Kidney epithelial cell (primary cell): Measurements from ENCODE around the gene CLDN1. TPM values are rescaled to one million over a fixed set of nuclear protein-coding genes. Genes with fewer than 3 reads are reported as not detected.
"Not testable (repeated sequence)": the region's sequence is repeated elsewhere in the genome, so short reads cannot be mapped to it uniquely, and the experiment has no call there.

ENCODE experiments used
- DNase-seq: peaks from one replicate; pipeline ENCODE4 v3.0.0-alpha.2; 2010; ENCODE audit warnings: low read depth
- H3K27me3 ChIP-seq: 2 replicates; pipeline ENCODE4 v1.6.0; 2011; ENCODE audit warnings: low read length; ENCODE audit not compliant: control insufficient read depth, insufficient read depth
- H3K36me3 ChIP-seq: 2 replicates; pipeline ENCODE4 v1.5.1; 2011; ENCODE audit warnings: low read length; ENCODE audit not compliant: control insufficient read depth, insufficient read depth
- H3K4me3 ChIP-seq: 2 replicates; pipeline ENCODE4 v1.5.1; 2011; ENCODE audit warnings: low read depth, mild to moderate bottlenecking, control low read depth, low read length
- total RNA-seq: library from RNA; depleted of rRNA; stranded (reverse); fragments of >200 nt; gene quantifications from 2 replicates; pipeline ENCODE4 v1.2.3, GENCODE V29; 2015
- TF ChIP-seq, protein P1 (sequence below): IDR thresholded peaks from 2 replicates; pipeline ENCODE4 v1.5.1; 2011; ENCODE audit warnings: mild to moderate bottlenecking, moderate library complexity, low read length, control low read depth, inconsistent platforms; ENCODE audit not compliant: insufficient read depth, poor library complexity, severe bottlenecking

CLDN1 gene
- total RNA-seq, 1 donor from 2014 or later = 305 TPM

DNA sequence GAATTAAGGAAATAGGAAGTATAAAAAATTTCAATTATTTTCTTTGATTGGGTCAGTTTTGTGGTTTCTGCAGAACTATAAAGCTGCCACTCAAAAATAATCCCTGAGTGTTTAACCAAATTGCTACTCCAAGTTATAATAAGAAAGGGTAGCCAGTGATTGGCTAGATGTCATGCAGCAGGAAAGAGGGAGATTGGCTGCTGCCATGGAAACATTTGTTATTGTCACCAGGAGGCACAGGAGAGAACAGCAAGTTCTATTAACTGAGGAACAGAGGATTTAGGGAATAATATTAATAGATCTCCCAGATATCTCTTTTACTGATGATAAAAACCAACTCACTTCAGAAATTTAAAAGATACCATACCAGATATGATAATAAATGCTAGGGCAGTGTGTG lies 42.6 kb downstream of the CLDN1 start:
- no peaks in the 10 kb centered on the region for H3K36me3 ChIP-seq
- no peaks in the 10 kb centered on the region for H3K27me3 ChIP-seq
- no peak for DNase-seq
- TF ChIP-seq, protein P1, sequence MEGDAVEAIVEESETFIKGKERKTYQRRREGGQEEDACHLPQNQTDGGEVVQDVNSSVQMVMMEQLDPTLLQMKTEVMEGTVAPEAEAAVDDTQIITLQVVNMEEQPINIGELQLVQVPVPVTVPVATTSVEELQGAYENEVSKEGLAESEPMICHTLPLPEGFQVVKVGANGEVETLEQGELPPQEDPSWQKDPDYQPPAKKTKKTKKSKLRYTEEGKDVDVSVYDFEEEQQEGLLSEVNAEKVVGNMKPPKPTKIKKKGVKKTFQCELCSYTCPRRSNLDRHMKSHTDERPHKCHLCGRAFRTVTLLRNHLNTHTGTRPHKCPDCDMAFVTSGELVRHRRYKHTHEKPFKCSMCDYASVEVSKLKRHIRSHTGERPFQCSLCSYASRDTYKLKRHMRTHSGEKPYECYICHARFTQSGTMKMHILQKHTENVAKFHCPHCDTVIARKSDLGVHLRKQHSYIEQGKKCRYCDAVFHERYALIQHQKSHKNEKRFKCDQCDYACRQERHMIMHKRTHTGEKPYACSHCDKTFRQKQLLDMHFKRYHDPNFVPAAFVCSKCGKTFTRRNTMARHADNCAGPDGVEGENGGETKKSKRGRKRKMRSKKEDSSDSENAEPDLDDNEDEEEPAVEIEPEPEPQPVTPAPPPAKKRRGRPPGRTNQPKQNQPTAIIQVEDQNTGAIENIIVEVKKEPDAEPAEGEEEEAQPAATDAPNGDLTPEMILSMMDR = no peak
- no peak overlapping the region for H3K4me3 ChIP-seq

GRCh38 chr3:190272747-190273146 lies 49.5 kb downstream of the CLDN1 start:
- no peak overlapping the region for H3K4me3 ChIP-seq
- no peak for DNase-seq
- no peaks in the 10 kb centered on the region for H3K27me3 ChIP-seq
- no peaks in the 10 kb centered on the region for H3K36me3 ChIP-seq
- TF ChIP-seq, protein P1 = no peak

DNA sequence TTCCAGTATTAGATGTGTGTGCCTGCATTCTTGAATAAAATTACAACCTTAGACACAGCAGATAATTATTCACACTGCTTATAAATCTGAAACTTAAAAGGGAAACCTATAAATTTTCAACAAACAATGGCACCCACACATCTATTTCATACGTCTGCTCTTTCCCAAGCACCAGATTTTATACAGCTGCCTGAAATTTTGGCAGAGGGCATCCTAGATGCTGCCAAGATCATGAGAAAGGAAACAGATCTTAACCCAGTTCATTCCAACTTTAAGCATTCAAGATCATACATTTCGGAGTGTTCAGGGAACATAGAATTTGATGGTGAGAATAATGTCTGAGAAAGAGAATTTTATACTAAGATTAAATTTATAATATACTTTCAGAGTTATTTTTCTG lies 53.1 kb downstream of the CLDN1 start:
- Histone ChIP-seq H3K4me3 (no peak overlapping the region), H3K27me3 (no peaks in the 10 kb centered on the region), H3K36me3 (no peaks in the 10 kb centered on the region)
- TF ChIP-seq, protein P1 = no peak
- no peak for DNase-seq

DNA sequence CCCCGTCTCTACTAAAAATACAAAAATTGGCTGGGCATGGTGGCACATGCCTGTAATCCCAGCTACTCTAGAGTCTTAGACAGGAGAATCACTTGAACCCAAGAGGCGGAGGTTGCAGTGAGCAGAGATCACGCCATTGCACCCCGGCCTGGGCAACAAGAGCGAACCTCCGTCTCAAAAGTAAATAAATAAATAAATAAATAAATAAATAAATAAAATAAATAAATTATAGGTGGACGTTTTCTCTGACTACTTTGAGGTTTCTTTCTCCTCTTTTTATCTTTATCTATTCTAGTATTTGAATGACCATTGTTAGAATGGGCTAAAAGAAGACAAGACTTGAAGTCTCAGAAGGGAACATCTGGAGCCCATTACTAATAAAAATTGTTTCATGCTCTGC lies 54.8 kb downstream of the CLDN1 start:
- DNase-seq, H3K4me3 ChIP-seq, H3K36me3 ChIP-seq, H3K27me3 ChIP-seq: not testable (repeated sequence)

- TF ChIP-seq, protein P1 = no peak
Measured at GRCh38 chr3:190266913-190267290, 55.3 kb downstream of the CLDN1 start.

GRCh38 chr3:190266265-190266912 lies 55.9 kb downstream of the CLDN1 start:
- TF ChIP-seq, protein P1 = no peak
- no peak for DNase-seq
- Histone ChIP-seq H3K27me3 (no peaks in the 10 kb centered on the region), H3K4me3 (no peak overlapping the region), H3K36me3 (no peaks in the 10 kb centered on the region)

More at GRCh38 chr3:190266913-190267290, 55.3 kb downstream of the CLDN1 start:
- no peaks in the 10 kb centered on the region for H3K36me3 ChIP-seq
- no peak for DNase-seq
- H3K4me3 ChIP-seq = no peak overlapping the region
- no peaks in the 10 kb centered on the region for H3K27me3 ChIP-seq
